T-helper 2 cell treated with Interferon-gamma antibody and Interleukin-4, amounts not matched to agents 100 ng/mL and 5 ng/mL, for 36 hours (primary cell): ENCODE data around the gene F13A1. TPM values are rescaled to one million over a fixed set of nuclear protein-coding genes. Genes with fewer than 3 reads are reported as not detected.

Experiments used
- intact Hi-C: fragments of 100-400 bp; cut with micrococcal nuclease; formaldehyde crosslinking; loops from one replicate; pipeline ENCODE4 v1.15.1; 2023
- total RNA-seq: library from RNA; stranded (reverse); gene quantifications from 2 replicates; pipeline ENCODE4 v1.2.3, GENCODE V29; 2022

Gene F13A1
- total RNA-seq, 1 donor from 2014 or later = not detected

DNA sequence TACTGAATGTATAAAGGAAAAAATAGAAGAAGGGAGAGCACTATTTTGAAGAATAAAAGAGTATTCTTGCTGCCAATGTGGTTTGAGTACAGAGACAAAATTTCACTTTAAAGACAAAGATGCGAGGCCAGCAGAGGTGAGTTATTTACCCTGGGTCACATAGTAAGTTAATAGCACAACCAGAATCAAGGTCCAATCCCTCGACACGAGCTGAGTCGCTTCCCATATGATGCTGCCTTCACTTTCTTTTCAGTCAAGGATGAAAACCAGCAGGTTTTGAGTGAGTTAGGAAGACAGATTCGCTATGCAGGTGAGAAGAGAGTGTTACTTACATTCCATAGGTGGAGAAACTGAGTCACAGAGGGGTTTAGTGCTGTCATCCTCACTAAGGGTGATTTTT, 75.8 kb downstream of the F13A1 start:
- intact Hi-C loops = no loop called here

GRCh38 chr6:6243846-6244245, 76.6 kb downstream of the F13A1 start:
- intact Hi-C loops = no loop called here

- intact Hi-C loops = no loop called here
These were observed 80.6 kb downstream of the F13A1 start for GRCh38 chr6:6239598-6240581.

DNA sequence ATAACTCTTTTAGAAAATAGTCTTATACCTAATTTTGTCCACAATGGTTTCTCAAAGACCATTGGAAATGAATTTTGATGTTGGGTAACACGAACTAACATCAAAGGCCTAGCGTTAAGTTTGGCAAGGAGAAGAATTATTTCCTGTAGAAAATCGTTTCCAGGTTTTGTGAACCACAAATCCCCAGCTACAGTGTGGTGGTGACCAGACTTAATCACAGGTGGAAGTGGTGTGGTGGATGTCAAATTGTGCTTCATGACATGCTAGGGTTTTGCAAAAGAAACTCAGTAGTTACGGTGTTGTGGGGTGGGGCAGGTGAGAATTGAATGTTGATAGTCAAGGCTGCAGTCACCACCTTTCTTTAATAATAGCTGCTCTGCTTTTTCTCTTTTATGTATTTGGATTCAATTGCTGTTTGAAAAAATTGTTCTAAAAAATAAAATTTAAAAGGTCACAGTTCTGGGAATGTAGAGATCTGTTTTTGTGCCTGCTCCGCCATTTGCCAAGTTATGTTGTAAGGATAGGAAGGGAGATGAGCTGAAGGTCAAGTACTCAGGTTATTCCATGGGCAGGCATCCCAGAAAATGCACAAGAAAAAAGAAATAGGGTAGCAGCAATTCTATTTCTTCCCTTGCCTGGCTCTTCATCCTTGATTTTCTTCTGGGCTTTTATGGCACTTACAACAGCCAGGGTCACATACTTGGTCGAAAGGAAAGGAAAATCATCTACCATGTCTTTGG, 83.6 kb downstream of the F13A1 start:
- intact Hi-C loops = no loop called here

GRCh38 chr6:6235786-6236185, 84.7 kb downstream of the F13A1 start:
- intact Hi-C loops = no loop called here

- intact Hi-C loops = no loop called here
These were observed 85.5 kb downstream of the F13A1 start for GRCh38 chr6:6234963-6235362.

DNA sequence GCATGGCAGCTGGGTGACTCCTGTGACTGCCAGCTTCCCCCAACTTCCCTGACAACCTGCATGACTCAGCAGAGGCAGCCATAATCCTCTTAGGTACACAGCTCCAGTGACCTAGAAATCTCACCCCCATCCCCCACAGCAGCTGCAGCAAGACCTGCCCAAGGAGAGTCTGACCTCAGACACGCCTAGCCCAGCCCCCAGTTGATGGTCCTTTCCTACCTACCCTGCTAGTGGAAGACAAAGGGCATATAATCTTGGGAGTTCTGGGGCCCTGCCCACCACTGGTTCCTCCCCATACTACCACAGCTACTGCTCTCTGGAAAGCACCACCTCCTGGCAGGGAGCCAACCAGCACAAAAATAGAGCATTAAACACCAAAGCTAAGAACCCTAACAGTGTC, 90.2 kb downstream of the F13A1 start:
- intact Hi-C loops = no loop called here

GRCh38 chr6:6227896-6228295, 92.6 kb downstream of the F13A1 start:
- intact Hi-C loops = no loop called here

DNA sequence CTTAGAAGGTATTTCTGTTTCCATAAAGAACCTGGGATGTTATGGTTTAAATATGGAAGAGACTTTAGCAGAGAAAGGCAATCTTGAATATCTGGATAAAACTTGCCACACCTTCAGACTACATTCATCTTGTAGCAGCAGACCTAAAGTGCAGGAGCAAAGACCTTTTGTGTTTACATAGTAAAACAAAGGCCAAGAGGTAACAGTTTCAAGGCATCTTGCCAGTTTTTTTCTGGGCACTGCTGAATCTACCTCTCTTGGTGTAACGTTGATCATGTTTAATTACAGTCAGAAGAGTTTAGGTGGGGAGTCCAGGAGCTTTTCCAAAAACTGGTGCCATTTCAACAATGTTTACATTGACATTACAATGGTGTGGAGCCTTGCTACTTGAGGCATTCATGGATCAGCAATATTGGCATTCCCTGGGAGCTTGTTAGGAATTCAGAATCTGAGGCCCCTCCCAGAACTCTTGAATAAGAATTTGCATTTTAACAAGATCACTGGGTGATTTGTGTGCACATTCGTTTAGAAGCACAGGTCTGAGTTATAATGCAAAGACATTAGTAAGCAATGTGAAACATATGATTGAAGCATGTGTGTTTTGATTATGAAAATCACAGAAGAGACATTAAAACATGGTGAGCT, 94.5 kb downstream of the F13A1 start:
- intact Hi-C loops = no loop called here

DNA sequence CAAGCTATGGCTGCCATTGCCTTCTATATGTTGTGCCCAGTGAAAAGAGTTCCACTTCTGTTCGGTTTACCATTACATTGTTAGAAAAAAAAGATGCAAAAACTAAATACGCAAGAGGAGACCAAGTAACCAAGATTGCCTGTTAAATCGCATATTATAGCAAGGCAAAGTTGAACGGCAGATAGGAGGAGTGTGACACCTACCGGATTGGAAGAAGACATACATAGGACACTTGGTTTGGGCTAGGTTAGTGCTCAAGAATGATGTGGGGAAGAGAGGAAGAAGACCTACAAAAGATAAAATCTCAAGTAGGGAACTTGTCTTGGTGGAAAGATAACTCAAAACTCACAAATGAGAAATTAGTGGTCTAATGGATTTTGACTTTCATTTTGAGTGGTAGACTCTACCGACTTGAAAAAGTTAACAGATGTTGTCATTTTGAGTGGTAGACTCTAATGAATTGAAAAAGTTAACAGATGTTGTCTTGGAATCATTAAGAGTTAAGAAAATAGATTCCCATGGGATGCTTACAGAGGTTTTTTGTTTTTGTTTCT, 95.5 kb downstream of the F13A1 start:
- intact Hi-C loops = no loop called here

- intact Hi-C loops = no loop called here
These were observed 98.5 kb downstream of the F13A1 start for GRCh38 chr6:6221787-6222535.

DNA sequence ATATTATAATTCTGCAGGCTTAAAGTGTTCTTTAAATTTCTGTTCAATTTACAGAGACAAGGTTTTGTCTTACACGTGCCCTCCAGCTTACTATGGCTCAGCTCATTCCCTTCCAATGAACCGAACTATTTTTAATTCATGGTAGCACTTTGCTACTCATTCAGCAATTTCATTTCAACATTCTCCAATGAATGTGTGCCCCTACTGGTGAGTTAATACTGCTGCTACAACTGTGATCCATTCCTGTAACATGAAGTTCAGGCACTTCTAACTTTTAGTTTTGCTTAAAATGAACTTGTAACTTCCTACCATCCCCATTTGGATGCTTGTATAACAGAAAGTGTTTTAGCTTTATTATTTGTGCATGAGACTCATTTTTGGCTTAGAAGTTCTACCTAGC, 99.7 kb downstream of the F13A1 start:
- intact Hi-C loops = no loop called here

DNA sequence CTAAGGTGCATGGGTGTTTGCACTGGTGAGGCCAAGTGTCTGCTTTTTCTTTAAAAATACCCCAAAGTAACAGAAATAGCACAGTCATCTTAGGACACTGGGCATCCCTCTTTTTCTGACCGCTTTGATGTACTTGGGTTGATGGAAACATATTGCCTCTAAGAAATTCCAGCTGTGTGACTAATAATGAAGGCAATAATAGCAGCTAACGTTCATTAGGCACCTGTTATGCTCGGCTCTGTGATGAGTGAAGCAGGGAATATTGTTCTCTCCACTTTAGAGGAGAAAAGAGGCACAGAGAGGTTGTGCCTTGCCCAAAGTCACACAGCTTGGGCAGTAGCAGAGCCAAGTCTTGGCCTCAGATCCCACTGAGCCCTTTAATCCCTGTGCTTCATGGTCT, 100.7 kb downstream of the F13A1 start:
- intact Hi-C loops = no loop called here

- intact Hi-C loops = no loop called here
These were observed 101.7 kb downstream of the F13A1 start for GRCh38 chr6:6218759-6219085.

DNA sequence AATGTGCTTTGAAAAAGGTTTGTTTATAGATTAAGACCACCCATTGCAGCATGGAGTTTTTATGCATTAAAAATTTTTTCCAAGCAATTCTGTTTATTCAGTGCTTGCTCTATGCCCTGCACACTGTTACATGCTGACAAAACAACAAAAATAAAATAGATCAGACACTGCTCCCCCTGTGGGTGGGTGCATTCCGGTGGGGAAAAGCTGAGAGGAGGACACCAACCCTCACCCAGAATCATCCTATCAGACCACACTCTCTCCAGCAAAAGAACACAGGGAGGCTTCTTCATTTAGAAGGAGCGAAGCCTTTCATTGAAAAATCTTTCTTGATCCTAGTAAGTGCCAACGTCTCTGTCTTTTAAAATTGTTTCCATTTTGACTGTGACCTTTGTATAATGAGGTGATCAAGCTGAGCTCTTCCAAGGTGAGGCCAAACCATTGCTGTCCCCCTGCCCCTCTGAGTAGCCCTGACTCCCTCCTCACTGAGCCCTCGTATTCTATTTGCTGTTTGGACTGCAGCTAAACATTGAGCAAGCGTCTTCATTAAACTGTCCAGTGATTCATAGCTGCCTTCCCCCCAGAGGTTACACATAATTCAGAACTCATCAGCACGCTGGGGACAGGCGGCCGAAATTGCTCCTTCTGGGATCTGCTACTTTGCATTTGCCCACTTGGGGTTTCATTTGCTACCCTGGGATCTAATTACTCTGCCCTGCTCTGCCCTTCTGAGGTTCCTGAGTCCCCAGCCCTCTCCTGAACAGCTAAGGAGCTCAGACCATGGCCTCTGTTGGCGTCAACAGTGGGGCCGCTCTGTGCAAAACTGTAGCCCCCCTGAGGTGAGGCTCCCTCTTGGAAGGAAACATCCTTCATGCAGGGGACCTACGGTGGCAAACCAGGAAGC, 102.4 kb downstream of the F13A1 start:
- intact Hi-C loops = no loop called here

DNA sequence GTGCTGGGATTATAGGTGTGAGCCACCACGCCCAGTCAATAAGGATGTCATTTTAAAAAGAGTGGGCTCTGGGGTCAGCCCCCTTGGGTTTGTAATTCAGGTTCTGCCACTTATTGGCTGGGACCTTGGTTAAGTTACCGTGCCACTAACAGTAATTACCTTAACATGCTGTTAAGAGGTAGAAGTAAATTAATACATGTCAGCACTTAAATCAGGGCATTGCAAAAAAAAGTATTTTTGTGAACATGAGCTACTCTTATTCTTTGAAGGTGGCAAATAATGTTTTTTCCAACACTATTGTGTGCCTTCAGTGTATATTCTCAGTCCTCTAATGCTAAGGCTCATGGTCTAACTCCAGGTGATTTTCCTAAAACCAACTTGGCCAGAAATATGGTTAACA, 109.5 kb downstream of the F13A1 start:
- intact Hi-C loops = no loop called here

DNA sequence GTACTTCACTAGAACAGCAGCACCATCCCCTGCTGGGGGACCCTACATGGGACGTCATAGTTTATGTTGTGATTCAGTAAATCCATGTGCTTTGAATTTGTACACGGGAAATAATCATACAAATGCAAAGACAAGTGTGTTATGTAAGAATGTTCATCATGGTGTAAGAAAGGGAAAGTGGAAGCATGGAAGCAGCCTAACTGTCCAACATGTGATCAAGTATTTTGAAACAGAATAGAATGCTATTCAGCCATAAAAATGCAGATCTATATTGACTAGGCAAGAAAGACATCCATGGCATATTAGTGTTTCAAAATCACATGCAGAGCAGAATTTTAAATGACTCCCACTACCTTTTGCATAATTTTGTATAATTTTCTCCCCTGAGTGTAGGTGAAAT, 117.6 kb downstream of the F13A1 start:
- intact Hi-C loops = no loop called here

DNA sequence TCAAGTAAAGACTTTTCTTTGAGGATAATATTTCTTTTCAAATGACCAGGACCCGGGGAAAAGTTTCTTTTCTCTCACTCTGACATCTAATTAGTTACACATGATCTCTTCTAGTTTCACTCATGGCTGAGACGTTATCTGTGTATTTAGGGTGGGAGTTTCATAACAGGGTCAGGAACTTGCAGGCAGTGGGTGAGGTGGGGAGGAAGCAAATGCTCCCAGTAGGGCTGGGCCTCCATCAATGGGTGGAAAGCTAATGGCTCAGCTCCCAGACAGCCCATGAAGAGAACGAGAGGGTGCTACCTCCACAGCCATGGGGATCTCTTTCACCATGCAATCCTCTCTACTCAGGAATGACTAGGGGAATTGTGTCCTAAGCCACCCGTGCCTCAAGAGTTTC, 119.3 kb downstream of the F13A1 start:
- intact Hi-C loops = no loop called here

DNA sequence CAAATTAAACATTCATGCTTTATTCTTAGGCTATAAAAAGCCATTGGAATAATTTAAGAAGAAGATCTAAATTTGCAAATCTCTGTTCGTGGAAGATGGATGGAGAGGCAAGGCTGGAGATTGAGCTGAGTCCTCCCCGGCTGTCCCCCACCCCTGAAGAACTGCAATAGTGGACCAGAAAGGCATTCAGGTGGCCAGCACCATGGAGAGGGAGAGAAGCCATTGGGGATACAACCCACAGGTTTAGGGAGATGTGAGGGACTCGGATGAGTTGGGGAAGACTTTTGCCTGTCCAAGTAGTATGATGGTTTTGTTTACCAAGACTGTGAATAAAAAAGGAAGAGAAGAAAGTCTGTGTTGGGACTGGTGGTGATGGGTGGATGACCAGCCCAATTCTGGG, 120.8 kb downstream of the F13A1 start:
- intact Hi-C loops = no loop called here

- intact Hi-C loops = no loop called here
These were observed 123.7 kb downstream of the F13A1 start for GRCh38 chr6:6196762-6197161.
